HG03565 (cell line): ENCODE data around the gene MACROD1.

ENCODE experiments used
- ATAC-seq: cut with Tn5 transposase; IDR thresholded peaks from one replicate; pipeline ENCODE4 v1.9.1; 2021; ENCODE audit warnings: mild to moderate bottlenecking, moderate library complexity; ENCODE audit not compliant: unreplicated experiment

Gene MACROD1

DNA sequence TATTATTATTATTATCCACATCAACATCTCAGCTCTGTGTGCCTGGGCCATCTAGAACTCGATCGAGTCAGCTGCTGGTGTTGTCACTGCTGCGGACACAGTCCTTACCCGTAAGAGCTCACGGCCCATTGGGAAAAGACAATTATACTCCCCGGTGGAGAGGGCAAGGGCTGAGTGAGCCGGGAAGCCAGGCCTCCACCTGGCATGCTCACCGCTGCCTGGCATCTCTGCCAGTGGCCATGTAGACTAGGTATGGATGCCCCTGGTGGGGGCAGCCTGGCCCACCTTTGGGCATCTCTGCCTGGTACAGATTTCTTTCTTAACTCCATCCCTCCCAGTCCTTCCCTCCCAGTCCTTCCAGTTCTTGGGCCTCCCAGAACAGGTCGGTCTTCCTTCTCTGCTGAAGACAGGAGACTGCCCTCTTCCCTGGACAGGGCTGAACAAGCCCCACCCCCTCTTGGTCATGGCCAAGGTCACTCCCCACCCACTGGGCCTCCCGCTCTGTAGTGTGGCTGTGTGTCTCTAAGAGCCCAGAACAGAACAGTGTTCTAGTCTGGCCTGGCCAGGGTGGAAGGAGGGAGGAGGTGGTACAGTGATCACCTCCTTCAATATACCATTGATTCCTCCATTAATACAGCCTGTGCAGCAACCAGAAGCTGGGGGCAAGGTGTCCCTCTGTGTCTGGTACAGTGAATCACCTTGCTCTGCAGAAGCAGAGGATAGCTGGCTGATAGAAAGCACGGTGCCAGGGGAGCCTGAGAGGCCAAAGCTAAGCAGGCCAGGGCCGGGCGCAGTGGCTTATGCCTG is 72.5 kb downstream of the MACROD1 start:
- no peak for ATAC-seq

DNA sequence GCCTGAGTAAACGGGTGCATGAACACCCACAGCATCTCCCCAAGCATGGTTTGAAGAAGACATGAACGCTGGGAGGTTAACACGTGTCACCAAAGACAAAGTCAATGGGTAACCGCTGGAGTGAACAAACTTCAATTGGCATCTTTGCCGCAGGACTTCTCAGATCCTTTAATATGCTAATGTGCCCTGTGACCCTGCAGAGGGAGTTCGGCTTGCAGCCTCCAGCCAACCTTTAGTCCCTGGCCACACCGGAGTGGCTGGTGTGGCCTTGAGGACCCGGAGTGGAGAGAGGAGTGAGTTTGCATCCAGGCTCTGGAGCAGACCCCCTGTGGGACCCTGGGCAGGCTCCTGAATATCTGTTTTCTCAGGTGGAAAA is 73.2 kb downstream of the MACROD1 start:
- no peak for ATAC-seq

GRCh38 chr11:64092111-64092760 is 73.7 kb downstream of the MACROD1 start:
- no peak for ATAC-seq

DNA sequence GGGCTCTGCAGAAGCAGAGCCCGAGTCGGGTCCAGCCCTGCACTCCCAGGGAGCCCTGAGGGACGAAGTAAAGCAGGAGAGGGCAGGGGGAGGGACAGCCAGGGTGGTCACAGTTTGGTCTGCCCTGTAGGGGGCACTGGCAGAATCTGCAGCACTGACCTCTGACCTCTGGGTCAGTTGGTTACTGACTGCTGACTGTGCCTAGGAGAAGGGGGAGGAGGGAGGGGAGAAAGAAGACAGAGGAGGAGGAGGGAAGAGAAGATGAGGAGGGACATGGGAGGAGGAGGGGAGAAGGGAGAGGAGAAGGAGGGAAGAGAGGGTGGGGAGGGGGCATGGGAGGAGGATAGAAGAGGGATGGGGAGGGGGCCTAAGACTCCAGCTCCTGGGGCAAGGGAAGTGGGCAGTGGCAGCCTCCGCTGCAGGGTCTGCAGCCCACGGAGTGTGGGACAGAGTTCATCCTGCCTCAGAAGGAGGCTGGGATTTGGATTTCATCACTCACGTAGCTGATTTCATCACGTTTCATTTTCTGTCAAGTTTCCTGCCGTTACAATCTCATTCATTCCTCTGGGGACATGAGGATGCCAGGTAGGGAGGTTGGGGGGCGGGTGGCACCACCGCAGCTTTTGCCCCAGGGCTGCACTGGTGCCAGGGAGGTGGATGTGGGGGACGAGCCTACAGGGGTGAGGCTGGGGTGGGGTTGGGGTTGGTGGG is 75.0 kb downstream of the MACROD1 start:
- no peak for ATAC-seq

GRCh38 chr11:64089915-64090805 is 75.8 kb downstream of the MACROD1 start:
- no peak for ATAC-seq

- ATAC-seq: no peak
Measured at GRCh38 chr11:64089493-64089892, 76.4 kb downstream of the MACROD1 start.

DNA sequence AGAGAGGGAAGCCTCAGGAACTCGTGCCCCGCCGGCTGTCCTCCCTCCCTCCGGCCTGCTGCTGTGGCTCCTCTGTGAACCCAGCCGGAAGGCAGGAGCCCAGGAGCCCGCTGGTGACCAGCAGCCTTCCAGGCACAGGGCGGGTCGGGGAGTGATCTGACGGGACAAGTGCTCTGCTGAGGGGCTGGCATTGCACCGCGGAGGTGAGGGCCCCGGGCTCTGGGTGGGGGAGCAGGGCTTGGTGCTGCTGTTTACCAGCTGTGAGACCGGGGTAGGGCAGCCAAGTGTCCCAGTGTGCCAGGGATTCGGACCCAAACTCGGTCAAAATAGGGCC is 76.9 kb downstream of the MACROD1 start:
- no peak for ATAC-seq

GRCh38 chr11:64088162-64089026 is 77.5 kb downstream of the MACROD1 start:
- no peak for ATAC-seq

DNA sequence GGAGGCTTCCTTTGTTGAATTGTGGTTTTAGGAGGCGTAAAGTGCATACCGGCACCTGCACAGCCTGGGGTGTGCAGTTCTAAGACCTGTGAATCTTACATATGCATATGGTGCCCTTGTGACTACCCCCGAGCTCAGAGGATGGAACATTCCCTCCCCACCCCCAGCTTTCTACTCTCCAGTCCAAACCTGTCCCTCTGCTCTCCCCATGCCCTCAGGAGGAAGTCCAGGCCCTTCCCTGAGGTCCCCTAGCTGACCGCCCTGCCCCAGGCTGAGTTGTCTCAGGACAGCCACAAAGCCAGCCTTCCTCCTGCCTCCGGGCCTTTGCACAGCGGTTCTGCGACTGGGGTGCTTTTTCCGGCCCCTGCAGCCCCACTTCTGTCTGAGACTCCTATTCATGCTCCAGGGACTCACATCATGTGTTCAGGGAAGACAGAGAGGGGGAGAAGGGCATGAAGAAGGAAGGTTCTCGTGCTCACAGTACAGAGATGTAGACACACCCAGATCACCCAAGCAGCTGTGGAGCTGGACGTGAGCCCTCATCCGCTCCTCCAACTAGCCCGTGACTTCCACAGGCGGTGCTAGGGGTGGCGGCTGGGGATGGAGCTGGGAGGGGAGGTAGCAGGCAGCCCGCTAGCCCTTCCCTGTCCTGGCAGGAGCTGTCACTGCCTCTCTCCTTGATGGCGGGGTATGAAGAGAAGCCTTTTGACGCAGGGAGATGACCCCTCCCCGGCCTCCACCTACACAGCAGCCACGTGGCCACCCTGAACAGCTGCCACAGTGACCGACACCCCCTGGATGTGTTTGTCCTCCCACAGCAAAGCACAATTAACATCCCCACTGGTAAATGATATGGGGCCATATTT is 79.4 kb downstream of the MACROD1 start:
- no peak for ATAC-seq

DNA sequence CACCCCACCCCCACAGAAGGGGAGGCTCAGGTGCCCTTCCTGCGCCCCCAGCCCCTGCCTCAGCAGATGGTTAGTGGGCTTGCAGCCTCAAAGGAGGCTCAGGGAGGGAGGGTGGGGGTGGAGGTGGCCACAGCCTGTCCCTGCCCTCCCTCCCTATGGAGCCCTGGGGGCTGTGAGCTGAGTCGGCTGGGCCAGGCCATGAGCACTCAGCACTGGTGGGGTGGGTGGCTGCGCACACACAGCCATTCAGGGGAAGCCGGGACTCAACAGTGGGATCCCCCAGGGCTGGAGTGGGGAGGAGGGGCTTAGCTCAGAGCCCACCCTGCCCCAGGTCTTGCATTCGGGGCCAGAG is 80.0 kb downstream of the MACROD1 start:
- ATAC-seq: no peak

DNA sequence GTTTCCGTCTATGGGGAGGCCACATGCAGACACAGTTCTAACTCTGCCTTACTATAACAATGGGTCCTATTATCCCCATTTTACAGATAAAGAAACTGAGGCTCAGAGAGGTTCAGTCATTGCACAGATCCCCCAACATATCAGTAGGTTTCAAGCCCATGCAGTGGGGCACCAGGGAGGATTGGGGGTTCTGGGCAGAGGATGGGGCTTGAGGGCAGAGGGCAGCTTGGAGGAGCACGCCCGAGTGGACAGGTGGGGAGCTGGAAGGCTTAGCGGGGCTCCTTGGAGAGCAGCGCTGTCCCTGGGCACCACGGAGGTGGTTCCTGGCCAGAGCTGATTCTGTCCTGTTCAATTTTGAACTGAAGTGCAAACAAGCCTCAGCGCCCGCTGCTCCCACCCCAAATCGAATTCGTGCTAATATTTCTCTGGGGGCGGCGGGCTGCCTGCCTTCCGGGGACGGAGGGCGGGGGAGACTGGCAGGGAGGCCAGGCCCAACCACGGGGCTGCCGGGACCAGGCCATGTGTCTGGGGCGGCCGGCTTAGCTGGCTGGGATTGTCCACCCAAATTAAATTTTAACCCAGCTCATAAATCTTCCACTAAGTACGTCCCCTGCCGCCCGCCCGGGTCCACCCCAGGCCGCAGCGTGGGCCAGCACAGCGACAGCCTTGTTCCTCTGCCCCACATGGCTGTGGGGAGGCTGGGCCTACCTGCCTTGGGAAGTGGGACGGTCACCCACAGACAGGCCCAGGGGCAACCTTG is 80.8 kb downstream of the MACROD1 start:
- no peak for ATAC-seq

DNA sequence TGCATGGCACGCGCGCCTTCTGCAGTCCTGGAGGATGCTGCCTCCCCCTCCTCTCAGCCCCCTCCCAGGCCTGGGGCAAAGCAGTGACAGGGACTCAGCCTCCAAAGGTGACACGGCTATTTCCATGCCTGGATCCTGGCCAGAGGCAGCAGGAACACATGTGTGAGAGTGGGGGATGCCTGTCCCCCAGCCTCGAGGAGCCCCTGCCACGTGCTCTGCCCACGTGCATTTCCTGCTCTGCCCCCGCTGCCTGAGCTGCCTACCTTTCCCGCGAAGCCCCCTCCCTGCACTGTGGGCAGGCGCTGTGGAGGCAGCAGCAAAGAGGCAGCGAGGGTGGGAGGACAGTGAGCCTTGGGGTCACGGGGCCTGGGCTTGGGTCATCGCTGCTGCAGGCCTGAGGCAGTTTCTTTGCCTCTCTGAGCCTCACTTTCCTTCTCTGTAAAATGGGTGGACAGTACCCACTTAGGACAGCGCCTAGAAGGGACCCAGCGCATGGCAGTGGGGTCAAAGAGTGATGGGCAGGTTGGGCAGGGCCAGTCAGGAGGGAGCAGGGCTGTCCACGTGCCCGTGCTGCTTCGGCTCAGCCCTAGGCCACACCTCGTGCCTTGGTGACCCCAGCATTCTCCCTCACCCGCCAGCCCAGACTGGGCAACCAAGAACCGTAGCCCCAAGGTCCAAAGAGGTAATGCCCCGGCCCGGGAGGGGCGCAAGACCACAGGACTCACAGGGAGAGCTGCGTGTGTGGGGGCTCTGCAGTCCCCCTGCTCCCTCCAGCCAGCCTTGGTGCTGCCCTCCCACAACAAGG is 81.6 kb downstream of the MACROD1 start:
- ATAC-seq: no peak

DNA sequence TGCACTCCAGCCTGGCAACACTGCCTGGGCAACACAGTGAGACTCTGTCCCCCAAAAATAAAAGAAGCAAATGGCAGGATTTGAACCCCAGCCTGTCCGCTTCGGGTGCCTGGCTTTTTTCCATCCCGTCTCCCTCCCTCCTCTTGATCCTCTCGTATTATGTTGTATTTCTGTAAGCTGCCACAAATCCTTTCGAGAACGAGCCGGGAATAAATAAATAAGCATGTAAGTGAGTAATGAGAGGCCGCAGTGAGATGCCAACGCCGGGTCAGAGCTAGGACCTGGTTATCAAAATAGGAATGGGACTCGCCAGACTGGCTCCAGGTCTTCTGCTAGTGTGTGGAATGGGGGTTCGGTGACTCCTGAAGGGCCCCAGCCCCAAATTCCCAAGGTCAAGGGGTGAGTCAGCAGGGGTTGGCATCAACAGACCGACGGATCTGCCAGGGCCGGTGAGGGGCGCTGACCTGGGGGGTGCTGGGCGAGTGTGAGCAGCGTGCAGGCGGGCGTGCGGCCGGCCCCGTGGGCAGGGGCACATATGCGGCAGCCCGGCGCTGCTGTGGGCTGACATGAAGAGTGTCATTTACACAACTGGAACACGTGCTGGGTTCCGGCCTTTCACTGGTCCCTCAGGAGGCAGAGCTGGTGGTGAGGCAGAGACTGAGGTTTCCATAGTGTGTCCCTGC is 82.4 kb downstream of the MACROD1 start:
- ATAC-seq: no peak

DNA sequence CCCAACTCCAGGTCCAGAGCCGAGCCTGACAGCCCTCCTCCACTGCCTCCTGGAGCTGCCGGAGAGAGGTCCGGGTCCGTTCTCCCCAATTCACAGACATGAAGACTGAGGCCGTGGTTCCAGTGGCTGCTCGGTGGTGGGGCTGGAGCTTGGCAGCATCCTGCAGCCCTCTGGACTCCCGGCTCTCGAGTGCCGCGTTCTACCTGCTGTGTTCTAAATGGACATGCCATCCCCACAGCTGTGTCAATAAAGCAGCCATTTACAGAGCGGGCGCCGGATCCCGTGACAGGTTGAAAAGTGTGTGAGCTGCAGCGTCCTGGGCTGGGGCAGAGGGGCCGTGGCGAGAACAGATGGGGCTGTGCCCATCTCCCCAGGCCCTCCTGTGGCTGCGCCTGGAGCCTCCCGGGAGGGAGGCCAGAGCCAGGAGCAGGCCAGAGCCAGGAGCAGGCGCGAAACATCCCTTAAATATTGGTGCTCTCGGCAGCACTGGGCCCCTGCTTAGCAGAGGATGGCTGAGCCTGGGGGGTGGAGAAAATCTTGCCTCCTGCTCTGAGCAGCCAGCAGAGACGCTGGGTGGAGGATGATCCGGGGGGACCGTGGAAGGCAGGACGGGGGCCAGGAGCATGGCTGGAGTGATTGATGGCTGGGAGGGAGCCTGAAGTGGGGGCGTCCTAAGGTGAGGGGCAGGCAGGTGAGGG is 84.0 kb downstream of the MACROD1 start:
- no peak for ATAC-seq

GRCh38 chr11:64080390-64080789 is 85.5 kb downstream of the MACROD1 start:
- ATAC-seq: no peak

DNA sequence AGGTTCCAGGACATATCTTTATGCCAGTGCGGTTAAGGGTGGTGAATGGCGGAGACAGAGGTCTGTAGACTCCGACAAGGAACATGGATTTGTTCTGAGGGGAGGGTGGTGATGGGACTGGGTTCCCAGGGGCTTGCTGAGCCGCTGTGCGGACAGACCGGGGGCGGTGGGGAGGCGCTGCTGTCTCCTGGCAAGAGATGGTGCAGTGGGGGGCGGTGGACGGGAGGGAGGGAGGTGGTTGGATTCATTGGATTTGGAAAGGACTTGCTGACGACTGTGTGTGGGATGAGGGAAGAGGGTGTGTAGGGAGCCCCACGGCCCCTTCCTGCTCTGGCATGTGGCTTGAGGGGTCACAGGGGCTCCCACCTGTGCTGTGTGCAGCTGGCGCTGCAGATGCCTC is 87.0 kb downstream of the MACROD1 start:
- ATAC-seq: no peak

DNA sequence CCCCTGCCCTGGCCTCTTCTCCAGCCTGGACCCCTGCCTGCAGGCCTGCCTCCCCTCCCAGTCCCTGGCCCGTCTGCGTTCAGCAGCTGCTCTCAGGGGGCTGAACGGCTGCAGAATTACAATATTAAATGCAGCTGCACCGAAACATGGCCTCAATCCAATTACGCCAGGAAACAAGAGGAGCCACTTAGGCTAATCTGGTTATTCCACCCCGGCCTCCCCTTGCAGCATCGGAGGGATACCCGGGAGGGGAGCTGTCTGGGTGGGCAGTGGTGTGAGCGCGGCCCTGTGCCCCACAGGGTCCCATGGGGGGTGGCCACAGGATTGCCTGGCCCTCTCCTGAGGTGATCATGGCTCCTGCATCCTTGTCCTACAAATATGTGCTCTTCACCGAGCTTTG is 87.6 kb downstream of the MACROD1 start:
- no peak for ATAC-seq
